Mucosa of descending colon (tissue), 3 donors: ENCODE results near the gene CDC37L1. TPM values are rescaled to one million over a fixed set of nuclear protein-coding genes. Genes with fewer than 3 reads are reported as not detected.
A peak's percentile ranks its signal among the peaks of the same experiment; 100 is the strongest.
"Not testable (repeated sequence)": the region's sequence is repeated elsewhere in the genome, so short reads cannot be mapped to it uniquely, and the experiment has no call there.

ENCODE experiments used
- ATAC-seq: fragments of 200-7000 bp; cut with Tn5 transposase; one replicate; pipeline ENCODE4 v1.9.1; 2020; ENCODE audit warnings: mild to moderate bottlenecking, moderate library complexity
- DNase-seq, 3 donors: peaks; one replicate each; pipeline ENCODE4 v3.0.0-alpha.2; 2020
- H3K36me3 ChIP-seq: fragments of 200-600 bp; one replicate; pipeline ENCODE4 v1.8.0; 2021; ENCODE audit warnings: low read depth, mild to moderate bottlenecking
- H3K4me1 ChIP-seq: fragments of 200-600 bp; one replicate; pipeline ENCODE4 v1.8.0; 2021; ENCODE audit warnings: low read depth, mild to moderate bottlenecking
- H3K4me3 ChIP-seq: fragments of 200-600 bp; one replicate; pipeline ENCODE4 v1.8.0; 2021; ENCODE audit warnings: mild to moderate bottlenecking
- H3K9me3 ChIP-seq: fragments of 200-600 bp; one replicate; pipeline ENCODE4 v1.8.0; 2021; ENCODE audit warnings: mild to moderate bottlenecking
- CTCF ChIP-seq: fragments of 200-600 bp; IDR thresholded peaks from one replicate; pipeline ENCODE4 v1.8.0; 2022; ENCODE audit warnings: antibody characterized with exemption, mild to moderate bottlenecking
- intact Hi-C, 2 donors: fragments of 100-400 bp; cut with DNase I in 1 of 2; cut with micrococcal nuclease in 1 of 2; formaldehyde crosslinking; loops; one replicate each; pipeline versions ENCODE4 v1.11.0 to v1.11.1; 2022; cut with DNase I, micrococcal nuclease
- total RNA-seq, 3 donors: library from RNA; stranded (reverse); fragmentation: NEBNext Ultra II Directional in 2 of 3; extraction: Animal tissue kit (Norgen Biotek cat#: 25700) in 2 of 3; gene quantifications; one replicate each; pipeline versions ENCODE4 v1.2.1 to v1.2.4, GENCODE V29; 2021 to 2023
- donor health status: DM: no; HTN: no; CAD: no; lungs with moderate emphysema.
- donor health status: DM: no; HTN: no; CAD: no.
- donor health status: DM: no; HTN: yes; CAD: no.

CDC37L1 gene
- total RNA-seq, 3 donors from 2014 or later, result 11.1 to 27.1 (median 13.9) TPM

GRCh38 chr9:4743131-4743875 lies 63.9 kb downstream of the CDC37L1 start:
- Histone ChIP-seq H3K36me3 (no peaks in the 10 kb centered on the region), H3K9me3 (no peaks in the 10 kb centered on the region), H3K4me1 (peaks cover 14% of the 10 kb centered on the region), H3K4me3 (no peak overlapping the region)
- ATAC-seq, result no peak
- intact Hi-C loops, result no loop called here
- TF ChIP-seq CTCF, result no peak
- no peak for DNase-seq

GRCh38 chr9:4746278-4747030 lies 67.1 kb downstream of the CDC37L1 start:
- intact Hi-C loops, result no loop called here
- Histone ChIP-seq H3K36me3 (no peaks in the 10 kb centered on the region), H3K4me1 (peaks cover 4% of the 10 kb centered on the region), H3K4me3 (no peak overlapping the region), H3K9me3 (no peaks in the 10 kb centered on the region)
- DNase-seq (no peak), ATAC-seq (no peak)
- TF ChIP-seq CTCF, result no peak

- intact Hi-C loops, result no loop called here
- DNase-seq (no peak), ATAC-seq (no peak)
- Histone ChIP-seq H3K4me3 (no peak overlapping the region), H3K9me3 (no peaks in the 10 kb centered on the region), H3K4me1 (no peaks in the 10 kb centered on the region), H3K36me3 (no peaks in the 10 kb centered on the region)
- TF ChIP-seq CTCF, result no peak
Observed at GRCh38 chr9:4748612-4749011, 69.2 kb downstream of the CDC37L1 start.

GRCh38 chr9:4750023-4750673 lies 70.8 kb downstream of the CDC37L1 start:
- Histone ChIP-seq H3K4me3 (no peak overlapping the region), H3K4me1 (no peaks in the 10 kb centered on the region), H3K36me3 (no peaks in the 10 kb centered on the region), H3K9me3 (no peaks in the 10 kb centered on the region)
- TF ChIP-seq CTCF, result peak; percentile 21
- peak in 1 of 3 donors; percentile 54 for DNase-seq
- peak; percentile 63 for ATAC-seq
- intact Hi-C loops, result loop anchor here in 1 of 2 donors (10.0 kb wide), 1 partner anchor 845 kb away; no protein-coding TSS in a partner anchor

GRCh38 chr9:4754530-4754929 lies 75.2 kb downstream of the CDC37L1 start:
- not testable (repeated sequence) for DNase-seq, H3K36me3 ChIP-seq, ATAC-seq, H3K4me3 ChIP-seq, H3K9me3 ChIP-seq, H3K4me1 ChIP-seq
- intact Hi-C loops, result loop anchor here in 1 of 2 donors (10.0 kb wide), 1 partner anchor 840 kb away; no protein-coding TSS in a partner anchor
